GM20000 (cell line): ENCODE results near the gene SCO2.

Source experiments
- DNase-seq: peaks from one replicate; pipeline ENCODE4 v3.0.0; 2012; ENCODE audit warnings: low spot score
- CTCF ChIP-seq: IDR thresholded peaks from 2 replicates; pipeline ENCODE4 v1.5.1; 2012; ENCODE audit warnings: mild to moderate bottlenecking, control low read depth; ENCODE audit errors: extremely low read depth, missing control alignments

SCO2 gene

GRCh38 chr22:50532824-50533796 lies 7.7 kb upstream of the SCO2 start:
- TF ChIP-seq CTCF: no peak
- DNase-seq: no peak

GRCh38 chr22:50531962-50532674 lies 6.7 kb upstream of the SCO2 start:
- DNase-seq: no peak
- no peak for TF ChIP-seq CTCF

- TF ChIP-seq CTCF: no peak
- DNase-seq: peak; percentile 81
These were observed 6.2 kb upstream of the SCO2 start for GRCh38 chr22:50531546-50531961.

GRCh38 chr22:50530877-50531545 lies 5.6 kb upstream of the SCO2 start:
- no peak for TF ChIP-seq CTCF
- peak; percentile 84 for DNase-seq

GRCh38 chr22:50530580-50530876 lies 5.1 kb upstream of the SCO2 start:
- TF ChIP-seq CTCF: no peak

GRCh38 chr22:50529897-50530579 lies 4.6 kb upstream of the SCO2 start, which contains the start of gene TYMP:
Gene TYMP (minus strand): TSS chr22:50530012. CDS start chr22:50529709, 303 bp downstream.
- TF ChIP-seq CTCF: no peak
- peak; percentile 93 for DNase-seq

More at GRCh38 chr22:50530580-50530876, 5.1 kb upstream of the SCO2 start:
- DNase-seq: no peak
